Gastrocnemius medialis (tissue), 4 donors: ENCODE measurements around the gene P2RY10. TPM values are rescaled to one million over a fixed set of nuclear protein-coding genes. Genes with fewer than 3 reads are reported as not detected.

ENCODE experiments used
- ATAC-seq, 2 donors: fragments of 150-250 bp; one replicate each; pipeline ENCODE4 v1.9.1; 2016
- DNase-seq, 2 donors: peaks; one replicate each; pipeline ENCODE4 v3.0.0-alpha.2; 2019
- H3K27ac ChIP-seq, 4 donors: fragments of 200-600 bp; sonication (generic); 1 replicate in 1 of 4; 2 replicates in 3 of 4; pipeline ENCODE4 v1.5.1; 2016 to 2018; ENCODE audit warnings: mild to moderate bottlenecking in 2 of 4, moderate library complexity in 1 of 4
- H3K27me3 ChIP-seq, 3 donors: fragments of 200-600 bp; sonication (generic) in 2 of 3; 1 replicate in 1 of 3; 2 replicates in 2 of 3; pipeline versions ENCODE4 v1.5.1 to v1.6.0; 2016 to 2019; ENCODE audit warnings: mild to moderate bottlenecking in 1 of 3, moderate library complexity in 1 of 3
- H3K36me3 ChIP-seq, 2 donors: fragments of 200-600 bp; sonication (generic) in 1 of 2; one replicate each; pipeline ENCODE4 v1.5.1; 2017 to 2018
- H3K4me1 ChIP-seq, 2 donors: fragments of 200-600 bp; sonication (generic) in 1 of 2; one replicate each; pipeline ENCODE4 v1.5.1; 2016 to 2017; ENCODE audit warnings: mild to moderate bottlenecking in 2 of 2
- H3K4me3 ChIP-seq, 4 donors: fragments of 200-600 bp; sonication (generic) in 3 of 4; 1 replicate in 1 of 4; 2 replicates in 3 of 4; pipeline ENCODE4 v1.5.1; 2016 to 2019; ENCODE audit warnings: mild to moderate bottlenecking in 2 of 4
- H3K9me3 ChIP-seq, 3 donors: fragments of 200-600 bp; sonication (generic) in 2 of 3; 1 replicate in 1 of 3; 2 replicates in 2 of 3; pipeline ENCODE4 v1.5.1; 2016 to 2019
- CTCF ChIP-seq, 5 experiments: fragments of 450-650 bp in 3 of 5; fragments of 200-600 bp in 2 of 5; sonication (generic) in 2 of 5; IDR thresholded peaks in 4 of 5; conservative IDR thresholded peaks in 1 of 5; 1 replicate in 4 of 5; 2 replicates in 1 of 5; pipeline ENCODE4 v1.5.1; 2016 to 2019; ENCODE audit warnings: antibody characterized with exemption in 5 of 5, mild to moderate bottlenecking in 3 of 5, moderate library complexity in 3 of 5
- POLR2A ChIP-seq, 2 donors: fragments of 450-650 bp; IDR thresholded peaks; one replicate each; pipeline ENCODE4 v1.6.1; 2017; ENCODE audit warnings: antibody characterized with exemption in 2 of 2, mild to moderate bottlenecking in 2 of 2, moderate library complexity in 2 of 2
- in situ Hi-C, 4 donors: fragments of 200-750 bp; cut with MboI; loops; one replicate each; pipeline versions ENCODE4 v1.15.0 to v1.8.0; 2017; ENCODE audit warnings: low sequenced_read_pairs in 4 of 4
- intact Hi-C: fragments of 100-400 bp; cut with DNase I; formaldehyde crosslinking; loops from one replicate; pipeline ENCODE4 v1.15.1; 2023; ENCODE audit warnings: low total_unique reads
- total RNA-seq, 4 donors: library from RNA; depleted of rRNA; stranded (reverse); fragments of >200 nt; gene quantifications; one replicate each; pipeline versions ENCODE4 v1.1.0 to v1.2.3, GENCODE V29; 2016

Gene P2RY10, protein sequence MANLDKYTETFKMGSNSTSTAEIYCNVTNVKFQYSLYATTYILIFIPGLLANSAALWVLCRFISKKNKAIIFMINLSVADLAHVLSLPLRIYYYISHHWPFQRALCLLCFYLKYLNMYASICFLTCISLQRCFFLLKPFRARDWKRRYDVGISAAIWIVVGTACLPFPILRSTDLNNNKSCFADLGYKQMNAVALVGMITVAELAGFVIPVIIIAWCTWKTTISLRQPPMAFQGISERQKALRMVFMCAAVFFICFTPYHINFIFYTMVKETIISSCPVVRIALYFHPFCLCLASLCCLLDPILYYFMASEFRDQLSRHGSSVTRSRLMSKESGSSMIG
- 1 to 10 TPM in 1 of 4 donors, not detected in 3; 1.6 TPM for total RNA-seq

GRCh38 chrX:78945186-78945912, at the start of gene P2RY10:
P2RY10 (plus strand) TSS chrX:78945391; CDS start chrX:78960521, 15,130 bp downstream.
- Histone ChIP-seq H3K27me3 (no peaks in the 10 kb centered on the region), H3K4me1 (no peaks in the 10 kb centered on the region), H3K9me3 (no peaks in the 10 kb centered on the region), H3K4me3 (no peak within 1 kb of the TSS), H3K27ac (no peak within 1 kb of the TSS), H3K36me3 (no peaks in the 10 kb centered on the region)
- intact Hi-C loops: no loop called here
- DNase-seq (no peak), ATAC-seq (no peak)
- in situ Hi-C loops: no loop called here
- TF ChIP-seq CTCF (IDR thresholded peaks at IDR 0.05 in 4 of 5, conservative IDR thresholded peaks at IDR 0.05 in 1 of 5) (no peak), POLR2A (IDR thresholded peaks at IDR 0.05) (no peak)

- in situ Hi-C loops (no loop called here), intact Hi-C loops (no loop called here)
- DNase-seq (no peak), ATAC-seq (no peak)
- Histone ChIP-seq H3K36me3 (no peaks in the 10 kb centered on the region), H3K4me1 (no peaks in the 10 kb centered on the region), H3K27ac (no peak overlapping the region), H3K4me3 (no peak overlapping the region), H3K9me3 (no peaks in the 10 kb centered on the region), H3K27me3 (peaks cover 0 to under 1% (median 0%) of the 10 kb centered on the region in 3 donors)
- TF ChIP-seq POLR2A (IDR thresholded peaks at IDR 0.05) (no peak), CTCF (IDR thresholded peaks at IDR 0.05 in 4 of 5, conservative IDR thresholded peaks at IDR 0.05 in 1 of 5) (no peak)
These were observed 22.4 kb upstream of the P2RY10 start for GRCh38 chrX:78922754-78923153.

DNA sequence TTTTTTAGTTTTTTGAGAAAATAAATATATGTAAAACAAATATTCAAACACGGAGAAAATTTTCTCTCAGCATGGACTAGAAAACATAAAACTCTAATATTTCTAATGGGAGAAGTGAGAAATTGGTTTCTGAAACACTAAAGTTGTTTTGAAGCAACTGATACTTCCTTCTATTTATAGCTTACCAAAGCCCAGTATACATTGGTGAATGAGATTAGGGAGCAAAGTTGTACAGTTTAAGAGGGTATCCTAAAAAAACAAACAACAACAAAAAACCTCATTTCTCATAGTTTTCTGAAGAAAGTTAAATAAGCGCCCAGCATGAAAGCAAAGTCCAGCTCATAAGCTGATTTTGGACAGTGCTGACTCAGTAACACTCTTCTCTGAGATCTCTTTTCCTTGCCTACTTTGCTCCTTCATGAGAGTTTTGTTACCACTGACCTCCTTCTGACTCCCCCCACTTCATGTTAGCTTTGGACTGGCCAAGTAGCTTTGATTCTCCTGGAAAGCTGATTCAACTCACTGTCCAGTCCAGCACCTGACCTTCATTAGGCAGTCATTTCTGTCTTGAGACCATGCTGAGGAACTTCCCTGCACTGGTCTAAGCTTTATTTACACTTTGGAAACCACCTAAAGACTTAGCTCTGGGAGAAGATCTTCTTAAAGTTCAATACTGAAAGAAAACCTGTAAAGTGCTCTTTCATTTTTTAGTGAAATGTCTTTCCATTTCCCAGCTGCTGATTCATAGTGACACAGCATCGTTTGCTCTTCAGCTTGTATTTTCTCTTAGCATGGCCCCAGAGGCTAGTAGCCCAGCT, 21.8 kb upstream of the P2RY10 start:
- Histone ChIP-seq H3K27ac (no peak overlapping the region), H3K4me1 (no peaks in the 10 kb centered on the region), H3K9me3 (no peaks in the 10 kb centered on the region), H3K4me3 (no peak overlapping the region), H3K36me3 (no peaks in the 10 kb centered on the region), H3K27me3 (no peaks in the 10 kb centered on the region)
- intact Hi-C loops: no loop called here
- in situ Hi-C loops: no loop called here
- ATAC-seq (no peak), DNase-seq (no peak)
- no peak for TF ChIP-seq POLR2A (IDR thresholded peaks at IDR 0.05)
- no peak for TF ChIP-seq CTCF (IDR thresholded peaks at IDR 0.05 in 4 of 5, conservative IDR thresholded peaks at IDR 0.05 in 1 of 5)

DNA sequence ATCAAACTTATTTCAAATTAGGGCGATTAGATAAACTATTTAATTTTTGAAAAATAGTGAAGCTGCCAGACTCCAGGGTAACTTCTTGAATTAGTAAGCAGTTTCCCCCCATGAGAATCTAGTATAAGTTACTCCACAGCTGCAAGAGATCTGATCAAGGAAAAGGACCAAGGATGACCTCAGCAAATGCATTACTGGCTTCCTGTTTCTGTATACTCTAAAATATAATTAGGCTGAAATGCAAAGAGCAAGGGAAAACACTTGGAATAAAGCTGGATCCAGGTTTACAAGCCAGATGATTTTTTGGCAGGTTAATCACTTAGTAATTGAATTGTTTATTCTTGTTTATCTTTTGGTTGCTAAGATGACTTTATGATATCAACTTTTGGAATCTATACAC, 13.4 kb upstream of the P2RY10 start:
- no peak for TF ChIP-seq CTCF (IDR thresholded peaks at IDR 0.05 in 4 of 5, conservative IDR thresholded peaks at IDR 0.05 in 1 of 5)
- no peak for TF ChIP-seq POLR2A (IDR thresholded peaks at IDR 0.05)
- intact Hi-C loops: no loop called here
- no peak overlapping the region for H3K4me3 ChIP-seq
- no peak for ATAC-seq
- no peaks in the 10 kb centered on the region for H3K4me1 ChIP-seq
- DNase-seq: no peak
- H3K9me3 ChIP-seq: no peaks in the 10 kb centered on the region
- H3K27me3 ChIP-seq: no peaks in the 10 kb centered on the region
- H3K27ac ChIP-seq: no peak overlapping the region
- in situ Hi-C loops: no loop called here
- H3K36me3 ChIP-seq: no peaks in the 10 kb centered on the region
